Stimulated activated CD8-positive, alpha-beta memory T cell treated with anti-CD3 and anti-CD28 coated beads, Interleukin-7, amount 100 ng/mL, for 4 hours (primary cell): Measurements from ENCODE around the gene CFL1.
"Not testable (repeated sequence)": the region's sequence is repeated elsewhere in the genome, so short reads cannot be mapped to it uniquely, and the experiment has no call there.

ENCODE experiments used
- DNase-seq, 2 donors: peaks; one replicate each; pipeline ENCODE4 v3.0.0-alpha.2; 2020; ENCODE audit warnings: low read depth in 2 of 2

CFL1 gene

GRCh38 chr11:65859095-65859811, 1.3 kb upstream of the CFL1 start:
- peak; percentile 96 to 99 for DNase-seq

DNA sequence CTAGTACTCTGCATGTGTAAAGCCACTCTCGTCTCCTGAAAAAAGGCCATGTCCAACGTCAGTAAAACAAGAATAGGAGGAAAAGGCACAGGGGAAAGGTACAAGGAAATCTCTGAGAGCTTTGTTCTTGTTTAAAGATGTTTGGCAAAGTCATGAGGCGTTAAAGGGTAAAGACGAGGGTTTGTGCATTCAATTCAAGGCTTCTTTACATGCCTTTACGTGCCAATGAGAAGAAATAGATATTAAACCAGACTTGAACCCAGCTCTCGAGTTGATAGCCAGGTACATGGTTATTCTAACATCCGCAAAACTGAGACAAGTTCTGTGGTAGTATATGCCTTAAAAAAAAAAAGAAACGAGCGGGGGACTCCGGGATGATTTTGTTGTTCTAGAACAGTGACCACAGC, 704 bp upstream of the CFL1 start:
- DNase-seq: no peak

DNA sequence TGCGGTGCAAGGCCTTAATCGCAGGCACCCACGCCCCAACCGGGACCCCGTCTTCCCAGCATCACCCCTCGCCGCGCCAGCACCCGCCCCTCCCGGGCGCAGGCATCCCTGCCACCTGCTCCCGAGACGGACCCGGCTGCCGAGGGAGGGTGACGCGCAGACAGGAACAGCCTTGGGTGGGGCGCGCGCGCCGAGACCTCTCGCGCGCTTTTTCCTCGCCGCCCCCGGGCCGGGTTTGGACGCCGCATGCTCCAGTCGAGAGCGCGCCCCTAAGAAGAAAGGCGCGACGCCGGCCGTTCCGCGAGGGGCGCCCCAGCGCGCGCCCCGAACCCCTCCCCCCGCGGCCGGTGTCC, 504 bp downstream of the CFL1 start:
- DNase-seq: peak in 1 of 2 donors; percentile 61

GRCh38 chr11:65856689-65857499, 1.1 kb downstream of the CFL1 start:
- DNase-seq: peak; percentile 72 to 81

DNA sequence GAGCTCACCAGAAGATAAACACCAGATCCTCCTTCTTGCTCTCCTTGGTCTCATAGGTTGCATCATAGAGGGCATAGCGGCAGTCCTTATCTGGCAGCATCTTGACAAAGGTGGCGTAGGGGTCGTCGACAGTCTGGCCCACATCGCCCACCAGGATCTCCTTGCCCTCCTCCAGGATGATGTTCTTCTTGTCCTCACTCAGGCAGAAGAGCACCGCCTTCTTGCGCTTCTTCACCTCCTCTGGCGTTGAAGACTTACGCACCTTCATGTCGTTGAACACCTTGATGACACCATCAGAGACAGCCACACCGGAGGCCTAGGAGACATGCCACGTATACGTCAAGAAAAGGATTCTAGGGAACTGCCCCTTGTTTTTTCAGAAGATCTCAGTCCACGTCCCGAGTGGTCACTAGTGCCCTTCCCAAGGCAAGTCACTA, 2.0 kb downstream of the CFL1 start:
- no peak for DNase-seq

- no peak for DNase-seq
Measured at GRCh38 chr11:65854852-65855837, 2.8 kb downstream of the CFL1 start.

GRCh38 chr11:65854161-65854592, 3.8 kb downstream of the CFL1 start:
- no peak for DNase-seq

DNA sequence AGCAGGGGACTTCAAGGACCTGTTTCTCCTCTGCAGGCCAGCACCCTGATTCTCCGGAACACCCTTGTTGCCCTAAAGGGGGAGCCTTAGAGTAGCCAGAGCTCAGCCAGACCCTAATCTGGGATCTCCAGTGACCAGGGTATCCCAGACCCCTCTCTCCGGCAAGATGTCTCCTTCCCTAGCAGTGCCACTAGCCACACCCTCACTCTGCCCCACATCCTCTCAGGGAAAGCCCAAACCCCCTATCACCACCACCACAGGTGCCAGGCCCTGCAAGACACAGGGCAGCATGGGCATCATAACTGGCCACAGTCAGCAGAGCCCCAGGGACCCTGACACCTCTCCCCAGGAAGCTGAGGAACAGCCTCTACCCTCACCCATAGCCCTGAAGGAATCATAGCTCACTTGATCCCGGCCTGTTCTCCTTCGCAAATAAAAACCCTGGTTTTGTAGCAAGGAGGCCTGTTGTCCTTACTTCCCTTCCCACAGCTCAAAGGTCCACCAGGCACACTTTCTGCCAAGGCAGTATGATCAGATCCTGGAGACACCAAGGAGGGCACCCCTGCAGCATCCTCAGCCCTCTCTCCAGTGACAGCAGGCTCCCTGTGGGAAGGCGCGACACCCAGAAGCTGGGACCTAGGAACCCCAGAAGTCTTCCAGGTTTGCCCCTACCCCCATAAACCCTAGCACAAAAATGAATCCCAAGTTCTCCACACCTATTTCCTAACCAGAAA, 4.6 kb downstream of the CFL1 start:
- DNase-seq: no peak

- DNase-seq: no peak
Measured at GRCh38 chr11:65852508-65853245, 5.3 kb downstream of the CFL1 start.

DNA sequence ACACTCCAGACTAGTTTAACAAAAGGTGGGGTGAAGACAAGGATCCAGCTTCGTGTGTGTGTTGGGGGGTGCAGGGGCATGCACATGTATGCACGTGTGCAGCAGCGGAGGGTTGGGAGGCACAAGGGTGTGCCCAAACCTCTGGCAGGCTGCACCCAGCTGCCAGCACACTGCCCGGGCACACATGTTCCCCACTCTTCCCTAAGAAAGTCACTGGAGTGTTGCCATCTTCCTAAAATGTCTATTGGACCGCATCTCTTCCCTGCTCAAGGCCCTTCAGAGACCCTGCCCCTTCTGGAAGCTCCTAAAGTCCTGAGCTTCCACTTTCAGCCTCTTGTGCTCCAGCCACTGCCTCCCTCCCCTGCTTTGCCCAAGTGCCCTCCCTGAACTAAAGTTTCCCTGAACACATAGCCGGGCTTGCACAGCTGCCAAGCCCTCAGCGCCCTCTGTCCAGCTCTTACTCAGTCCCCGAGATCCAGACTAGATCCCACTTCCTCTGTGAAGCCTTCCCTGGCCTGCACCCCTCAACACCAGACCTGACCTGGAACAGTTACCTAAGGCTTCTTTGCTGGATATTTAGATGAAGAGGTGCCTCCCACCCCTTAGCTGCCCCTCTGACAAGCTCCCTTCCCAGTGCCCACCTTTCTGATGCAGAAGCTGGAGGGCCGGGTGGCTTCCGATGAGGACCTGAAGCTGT, 6.0 kb downstream of the CFL1 start:
- no peak for DNase-seq

GRCh38 chr11:65851083-65851579, 6.8 kb downstream of the CFL1 start:
- DNase-seq: no peak

GRCh38 chr11:65850217-65851082, 7.5 kb downstream of the CFL1 start:
- no peak for DNase-seq

GRCh38 chr11:65849771-65850216, 8.2 kb downstream of the CFL1 start:
- DNase-seq: no peak

DNA sequence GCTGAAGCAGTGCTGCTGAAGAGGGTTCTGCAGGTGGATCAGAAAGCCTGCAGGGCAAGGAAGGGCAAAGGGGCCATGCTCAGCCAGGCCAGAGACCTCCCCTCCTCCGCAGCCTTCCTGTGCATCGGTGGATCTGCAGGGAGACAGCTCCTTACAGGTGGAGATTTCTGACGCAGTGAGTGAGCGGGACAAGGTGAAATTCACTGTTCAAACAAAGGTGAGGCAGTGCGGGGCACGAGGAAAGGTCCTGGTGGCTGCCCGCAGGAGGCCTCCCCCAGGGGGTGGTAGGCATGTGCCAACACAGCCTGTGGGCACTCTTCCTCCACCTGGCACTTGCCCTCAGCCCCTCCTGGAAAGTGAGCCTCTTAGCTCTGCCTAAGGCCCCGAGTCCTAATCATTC, 8.6 kb downstream of the CFL1 start:
- DNase-seq: no peak

GRCh38 chr11:65848693-65849092, 9.3 kb downstream of the CFL1 start:
- DNase-seq: not testable (repeated sequence)

- DNase-seq: no peak
Measured at GRCh38 chr11:65847746-65848145, 10.2 kb downstream of the CFL1 start.

DNA sequence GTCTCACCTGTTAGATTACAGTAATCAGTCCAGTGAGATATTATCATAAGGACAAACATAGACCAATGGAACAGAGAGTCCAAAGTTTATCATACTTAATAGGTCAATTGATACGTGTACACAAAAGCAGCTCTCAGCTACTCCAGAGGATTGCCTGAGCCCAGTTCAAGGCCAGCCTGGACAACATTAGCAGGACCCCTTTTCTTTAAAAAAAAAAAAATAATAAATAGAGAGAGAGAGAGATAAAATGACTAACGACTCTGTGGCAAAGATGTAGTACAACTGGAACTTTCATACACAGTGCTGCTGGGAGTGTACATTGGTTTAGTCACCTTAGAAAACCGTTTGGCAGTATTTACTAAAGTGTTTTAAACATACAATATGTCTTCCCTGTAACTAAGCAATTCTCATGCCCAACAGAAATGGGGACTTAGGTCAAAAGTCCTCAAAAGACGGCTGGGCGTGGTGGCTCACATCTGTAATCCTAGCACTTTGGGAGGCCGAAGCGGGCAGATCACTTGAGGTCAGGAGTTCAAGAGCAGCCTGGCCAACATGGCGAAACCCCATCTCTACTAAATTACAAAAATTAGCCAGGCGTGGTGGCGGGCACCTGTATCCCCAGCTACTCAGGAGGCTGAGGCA, 13.6 kb downstream of the CFL1 start:
- no peak for DNase-seq

DNA sequence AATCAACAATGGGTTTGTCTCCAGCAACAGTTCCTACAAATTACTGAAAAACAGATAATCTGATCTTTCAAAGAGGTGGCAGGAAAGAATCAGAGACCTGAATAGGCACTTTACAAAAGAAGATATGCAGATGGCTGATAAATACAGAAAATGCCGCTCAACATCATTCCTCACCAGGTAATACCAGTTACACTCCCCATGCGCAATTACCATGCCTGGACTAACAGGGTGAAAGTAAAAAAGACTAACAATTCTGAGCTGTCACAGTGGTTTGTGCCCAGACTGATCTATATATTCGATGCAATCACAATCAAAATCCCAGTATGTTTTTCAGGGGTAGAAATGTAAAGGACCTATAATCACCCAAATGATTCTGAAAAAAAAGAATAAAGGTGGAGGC, 14.2 kb downstream of the CFL1 start:
- no peak for DNase-seq
